ENCODE results near the gene TPSD1.
"Not testable (repeated sequence)": the region's sequence is repeated elsewhere in the genome, so short reads cannot be mapped to it uniquely, and the experiment has no call there.

TPSD1 gene

DNA sequence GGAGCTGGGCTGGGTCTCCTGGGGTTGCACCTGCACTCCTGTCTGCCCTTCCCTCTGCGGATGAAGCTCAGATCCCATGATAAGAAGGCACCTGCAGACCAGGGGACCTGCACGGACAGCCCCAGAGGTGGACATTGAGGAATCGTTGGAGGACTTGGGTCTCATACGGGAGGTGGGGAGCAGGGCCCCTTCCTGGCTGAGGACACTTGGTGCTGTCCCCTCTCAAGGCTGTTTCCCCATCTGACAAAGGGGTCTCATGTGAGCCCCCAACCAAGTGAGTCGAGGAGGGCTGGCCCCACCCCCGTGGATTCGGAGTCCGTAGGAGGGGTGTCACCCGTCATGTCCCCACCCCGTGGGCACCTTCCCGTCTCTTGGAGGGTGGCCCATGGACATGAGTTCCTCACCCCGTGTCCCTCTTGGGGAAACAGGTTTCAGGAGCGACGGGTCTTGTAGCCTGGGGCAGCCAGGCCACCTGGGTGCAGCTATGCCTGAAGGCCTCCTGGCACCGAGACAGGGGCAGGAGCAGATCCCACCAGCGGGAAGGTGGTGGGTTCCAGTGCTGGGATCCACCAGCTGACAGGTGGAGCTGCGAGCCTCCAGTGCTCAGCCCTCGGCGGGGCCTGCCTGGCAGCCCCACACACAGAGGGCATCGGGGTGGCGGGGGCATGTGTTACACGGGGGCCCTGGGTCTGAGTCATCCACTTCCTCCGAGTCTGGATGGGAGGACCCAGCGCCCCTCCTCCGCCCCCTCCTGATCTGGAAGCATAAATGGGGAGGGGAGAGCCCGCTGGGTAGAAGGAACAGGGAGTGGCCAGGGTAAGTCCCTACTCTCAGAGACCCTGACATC, at the start of gene TPSD1:
TSS of gene TPSD1 (plus strand) at position 794 of the 847 bp plus-strand sequence. CDS start 212 bp downstream, outside the sequence.
- not testable (repeated sequence) for DNase-seq

DNA sequence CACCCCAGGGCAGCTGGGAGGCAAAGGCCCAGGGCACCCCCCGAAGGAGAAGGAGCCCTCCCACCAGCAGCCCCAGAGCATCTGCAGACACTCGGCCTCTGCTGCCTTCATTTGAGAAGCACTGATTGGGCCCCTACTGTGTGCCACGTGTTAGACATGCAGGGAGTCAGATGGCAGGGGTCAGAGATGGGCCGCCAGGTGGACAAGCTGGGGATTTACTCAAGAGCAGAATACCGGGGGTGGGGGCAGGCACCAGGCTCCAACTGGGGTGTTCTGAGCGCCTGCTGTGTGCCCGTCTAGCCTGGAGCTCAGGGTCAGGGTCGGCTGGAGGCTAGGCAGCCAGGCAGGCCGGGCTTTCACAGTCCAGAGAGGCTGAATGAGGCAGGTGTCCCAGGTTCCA, 49.5 kb upstream of the TPSD1 start:
- DNase-seq, result no peak

DNA sequence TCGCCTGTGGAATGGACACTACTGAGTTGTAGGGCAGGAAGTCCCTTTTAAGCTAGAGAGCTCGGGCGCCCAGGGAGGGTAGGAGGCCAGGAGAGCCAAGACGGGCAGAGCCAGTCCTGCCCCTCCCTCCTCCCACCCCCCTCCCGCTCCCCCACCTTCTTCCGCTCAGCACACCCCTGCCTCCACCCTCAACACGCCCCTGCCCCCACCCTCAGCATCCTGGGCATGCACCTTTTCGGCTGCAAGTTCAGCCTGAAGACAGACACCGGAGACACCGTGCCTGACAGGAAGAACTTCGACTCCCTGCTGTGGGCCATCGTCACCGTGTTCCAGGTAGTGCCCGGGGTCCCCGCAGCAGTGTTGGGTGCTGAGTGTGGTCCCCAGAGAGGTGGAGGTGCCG, 49.1 kb upstream of the TPSD1 start:
- DNase-seq, result no peak

DNA sequence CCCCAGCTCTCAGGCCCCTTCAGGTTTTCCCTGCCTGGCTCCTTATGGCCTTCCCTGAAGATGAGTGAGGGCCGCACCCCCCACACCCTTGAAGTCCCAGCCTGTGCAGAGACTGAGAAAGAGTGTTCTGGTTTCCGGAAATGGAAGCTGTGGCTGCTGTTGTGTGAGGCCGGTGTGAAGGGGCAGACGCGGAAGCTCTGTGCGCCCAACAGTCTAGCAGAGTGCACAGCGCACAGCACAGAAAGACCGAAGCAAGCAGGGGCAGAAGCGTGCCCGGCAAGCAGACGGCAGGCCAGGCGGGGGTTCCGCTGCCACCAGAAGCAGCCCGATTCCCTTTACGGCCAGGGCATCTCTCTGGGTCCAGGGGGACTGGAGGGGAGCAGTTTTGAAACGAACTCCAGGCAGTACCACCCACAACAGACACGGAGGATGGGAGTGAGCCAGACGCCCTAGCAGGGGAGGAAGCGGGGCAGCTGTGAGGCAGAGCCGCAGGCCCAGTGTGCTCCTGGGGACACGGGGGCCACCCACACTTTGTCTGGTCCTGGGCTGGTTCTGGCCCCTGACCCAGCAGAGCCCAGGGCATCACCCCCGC, 47.5 kb upstream of the TPSD1 start:
- no peak for DNase-seq

DNA sequence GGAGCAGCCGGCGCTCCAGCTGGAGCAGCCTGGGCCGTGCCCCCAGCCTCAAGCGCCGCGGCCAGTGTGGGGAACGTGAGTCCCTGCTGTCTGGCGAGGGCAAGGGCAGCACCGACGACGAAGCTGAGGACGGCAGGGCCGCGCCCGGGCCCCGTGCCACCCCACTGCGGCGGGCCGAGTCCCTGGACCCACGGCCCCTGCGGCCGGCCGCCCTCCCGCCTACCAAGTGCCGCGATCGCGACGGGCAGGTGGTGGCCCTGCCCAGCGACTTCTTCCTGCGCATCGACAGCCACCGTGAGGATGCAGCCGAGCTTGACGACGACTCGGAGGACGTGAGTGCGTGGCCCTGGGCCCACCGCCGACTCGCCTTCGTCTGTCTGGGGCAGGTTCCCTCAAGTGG, 46.8 kb upstream of the TPSD1 start:
- DNase-seq, result no peak

DNA sequence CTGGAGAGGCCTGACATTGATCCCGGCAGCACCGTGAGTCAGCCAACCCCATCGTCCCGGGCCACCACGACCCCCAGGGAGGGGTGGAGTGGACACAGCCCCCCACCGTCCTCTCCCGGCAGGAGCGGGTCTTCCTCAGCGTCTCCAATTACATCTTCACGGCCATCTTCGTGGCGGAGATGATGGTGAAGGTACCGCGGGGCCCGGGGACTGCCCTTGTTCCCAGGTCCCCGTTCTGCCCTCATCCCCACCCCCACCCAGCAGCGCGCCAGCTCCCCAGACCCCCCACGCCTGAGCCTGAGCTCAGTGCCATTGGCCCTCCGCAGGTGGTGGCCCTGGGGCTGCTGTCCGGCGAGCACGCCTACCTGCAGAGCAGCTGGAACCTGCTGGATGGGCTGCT, 45.4 kb upstream of the TPSD1 start:
- DNase-seq, result no peak

DNA sequence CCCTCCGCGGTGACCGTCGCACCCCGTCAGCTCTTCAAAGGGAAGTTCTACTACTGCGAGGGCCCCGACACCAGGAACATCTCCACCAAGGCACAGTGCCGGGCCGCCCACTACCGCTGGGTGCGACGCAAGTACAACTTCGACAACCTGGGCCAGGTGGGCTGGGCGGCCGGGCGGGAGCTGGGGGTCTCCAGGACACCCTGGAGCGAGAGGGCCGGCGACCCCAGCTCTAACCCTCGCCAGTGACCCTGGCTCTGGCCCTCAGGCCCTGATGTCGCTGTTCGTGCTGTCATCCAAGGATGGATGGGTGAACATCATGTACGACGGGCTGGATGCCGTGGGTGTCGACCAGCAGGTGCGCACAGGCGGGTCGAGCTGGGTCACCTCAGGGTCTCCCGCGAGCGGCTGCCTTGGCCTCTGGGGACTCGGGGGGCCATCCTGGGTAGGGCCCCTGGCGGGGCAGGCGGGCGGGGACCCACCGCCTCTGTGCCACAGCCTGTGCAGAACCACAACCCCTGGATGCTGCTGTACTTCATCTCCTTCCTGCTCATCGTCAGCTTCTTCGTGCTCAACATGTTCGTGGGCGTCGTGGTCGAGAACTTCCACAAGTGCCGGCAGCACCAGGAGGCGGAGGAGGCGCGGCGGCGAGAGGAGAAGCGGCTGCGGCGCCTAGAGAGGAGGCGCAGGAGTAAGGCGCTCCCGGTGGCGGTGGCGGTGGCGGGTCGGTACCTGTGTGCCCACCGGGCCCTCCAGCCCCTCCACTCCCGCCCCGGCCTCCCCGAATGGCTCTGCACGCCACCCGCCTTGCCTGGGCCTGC, 44.2 kb upstream of the TPSD1 start:
- no peak for DNase-seq

DNA sequence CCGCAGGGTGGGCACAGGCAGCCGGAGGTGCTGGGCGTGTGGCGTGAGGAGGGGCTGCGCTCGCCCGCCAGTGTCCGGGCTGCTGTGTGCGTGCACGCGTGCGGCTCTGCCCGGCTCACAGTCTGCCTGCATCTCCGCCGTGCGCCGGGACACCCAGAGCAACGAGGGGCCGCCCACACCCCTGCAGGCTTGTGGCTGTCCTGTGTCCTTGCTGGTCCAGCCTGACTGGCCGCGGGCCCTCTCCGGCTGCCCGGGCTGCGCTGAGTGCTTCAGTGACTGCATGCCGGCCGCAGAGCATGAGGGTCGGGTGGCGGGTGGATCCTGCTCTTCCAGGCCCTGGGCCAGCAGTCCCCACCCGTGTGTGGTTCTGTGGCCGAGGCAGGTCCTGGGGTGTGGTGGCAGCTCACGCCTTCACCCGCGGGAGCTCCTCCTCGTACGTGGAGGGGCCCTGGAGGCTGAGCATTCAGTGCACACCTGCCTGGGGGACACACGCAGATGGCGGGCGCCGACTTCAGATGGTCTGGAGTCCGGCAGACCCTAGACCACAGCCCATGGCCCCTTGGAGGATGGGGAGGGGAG, 43.2 kb upstream of the TPSD1 start:
- DNase-seq, result no peak

DNA sequence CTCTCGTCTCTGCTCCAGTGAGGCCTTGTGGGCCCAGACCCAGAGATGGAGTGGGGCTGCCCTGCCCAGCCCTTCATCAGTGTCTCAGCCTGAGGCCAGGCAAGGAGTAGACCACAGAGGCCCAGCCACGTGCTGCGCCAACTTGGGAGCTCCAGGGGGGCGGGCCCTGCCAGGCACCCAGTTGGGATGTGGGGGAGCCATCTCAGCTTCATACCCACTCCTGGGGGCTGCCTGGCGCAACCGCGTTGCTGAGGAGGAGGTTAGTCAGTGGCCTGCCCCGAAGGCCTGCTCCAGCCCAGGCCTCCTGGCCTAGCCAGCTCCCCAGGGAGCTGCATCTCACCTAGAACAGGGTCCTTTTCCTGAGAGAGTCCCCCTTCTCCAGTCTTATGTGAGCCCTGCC, 42.6 kb upstream of the TPSD1 start:
- DNase-seq, result no peak

DNA sequence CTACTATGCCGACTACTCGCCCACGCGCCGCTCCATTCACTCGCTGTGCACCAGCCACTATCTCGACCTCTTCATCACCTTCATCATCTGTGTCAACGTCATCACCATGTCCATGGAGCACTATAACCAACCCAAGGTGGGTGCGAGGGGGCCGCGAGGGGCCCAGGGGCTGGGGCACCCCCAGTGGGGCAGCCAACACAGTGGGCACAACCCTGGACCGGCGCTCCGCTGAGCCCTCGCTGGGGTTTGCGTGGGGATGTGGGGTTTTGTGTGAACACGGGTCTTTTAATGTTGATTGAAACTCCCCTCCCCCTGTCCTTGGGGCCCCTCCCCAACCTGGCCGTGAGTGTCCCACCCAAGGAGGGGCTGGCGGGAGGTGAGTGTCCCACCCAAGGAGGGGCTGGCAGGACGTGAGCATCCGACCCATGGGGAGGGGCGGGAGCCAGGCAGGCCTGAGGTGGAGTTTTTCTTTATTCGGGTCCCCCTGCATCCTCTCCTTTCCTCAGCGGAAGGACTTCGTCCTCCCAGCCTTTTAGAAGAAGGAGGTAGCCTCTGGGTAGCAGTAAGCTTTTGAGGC, 42.0 kb upstream of the TPSD1 start:
- no peak for DNase-seq

DNA sequence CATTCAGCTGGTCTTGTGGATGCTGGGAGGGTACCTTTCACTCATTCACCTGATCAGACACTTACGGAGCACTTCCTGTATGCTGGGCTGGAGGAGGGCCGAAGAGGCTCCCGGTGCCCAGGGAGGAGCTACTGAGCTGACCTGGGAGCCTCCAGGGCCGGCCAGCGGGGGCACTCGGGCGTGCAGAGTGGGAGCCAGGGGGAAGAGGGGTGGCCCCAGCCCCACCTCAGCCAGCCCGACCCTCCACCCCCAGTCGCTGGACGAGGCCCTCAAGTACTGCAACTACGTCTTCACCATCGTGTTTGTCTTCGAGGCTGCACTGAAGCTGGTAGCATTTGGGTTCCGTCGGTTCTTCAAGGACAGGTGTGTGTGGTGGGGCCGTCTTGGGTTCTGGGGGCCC, 41.1 kb upstream of the TPSD1 start:
- DNase-seq, result no peak

DNA sequence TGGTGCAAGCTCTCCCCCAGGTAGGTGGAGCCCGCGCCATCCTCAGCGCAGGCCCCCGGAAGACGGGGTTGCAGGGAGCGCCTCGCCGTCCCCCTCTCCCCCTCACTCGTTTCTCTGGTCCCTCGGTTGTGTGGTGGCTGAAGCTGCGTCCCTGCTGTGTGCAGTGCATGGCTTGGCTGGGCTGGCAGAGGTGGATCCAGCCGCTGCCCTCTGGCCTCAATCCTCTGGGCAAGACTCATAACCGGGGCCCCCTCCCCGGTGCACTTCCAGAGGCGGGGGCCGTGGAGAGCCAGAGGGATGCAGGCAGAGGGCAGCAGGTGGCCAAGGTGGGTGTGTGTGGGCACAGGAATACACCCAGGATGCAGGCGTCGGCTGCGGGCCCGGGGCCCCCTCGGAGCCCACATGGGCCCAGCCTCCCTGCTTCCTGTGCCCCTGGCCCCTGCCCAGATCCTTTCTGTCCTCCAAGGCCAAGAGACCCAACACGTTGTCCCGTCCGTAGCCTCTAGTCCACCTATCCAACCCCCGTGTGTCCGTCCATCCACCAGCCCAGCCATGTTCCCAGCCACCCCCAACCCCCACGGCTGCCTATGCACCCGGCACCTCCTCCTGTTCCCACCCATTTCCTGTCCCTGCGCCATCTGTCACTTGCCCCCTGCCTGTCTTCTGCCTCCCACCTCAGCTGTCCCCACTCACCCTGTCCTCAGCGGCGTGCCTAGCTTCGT, 40.1 kb upstream of the TPSD1 start:
- no peak for DNase-seq

DNA sequence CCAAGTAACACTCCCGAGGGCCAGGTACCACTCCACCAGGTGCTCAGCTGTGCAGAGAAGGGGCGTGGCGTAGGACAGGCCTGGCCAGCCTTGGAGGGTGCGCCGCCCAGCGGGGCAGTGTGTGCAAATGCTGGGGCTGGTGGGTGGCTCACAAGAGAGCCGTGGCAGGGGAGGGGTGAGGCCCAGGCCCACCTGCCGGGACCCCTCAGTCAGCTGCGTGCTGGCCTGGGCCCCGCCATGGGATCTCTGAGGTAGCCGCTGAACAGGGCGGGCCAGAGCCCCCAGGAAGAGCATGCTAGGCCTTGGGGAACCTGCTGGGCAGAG, 39.6 kb upstream of the TPSD1 start:
- no peak for DNase-seq

DNA sequence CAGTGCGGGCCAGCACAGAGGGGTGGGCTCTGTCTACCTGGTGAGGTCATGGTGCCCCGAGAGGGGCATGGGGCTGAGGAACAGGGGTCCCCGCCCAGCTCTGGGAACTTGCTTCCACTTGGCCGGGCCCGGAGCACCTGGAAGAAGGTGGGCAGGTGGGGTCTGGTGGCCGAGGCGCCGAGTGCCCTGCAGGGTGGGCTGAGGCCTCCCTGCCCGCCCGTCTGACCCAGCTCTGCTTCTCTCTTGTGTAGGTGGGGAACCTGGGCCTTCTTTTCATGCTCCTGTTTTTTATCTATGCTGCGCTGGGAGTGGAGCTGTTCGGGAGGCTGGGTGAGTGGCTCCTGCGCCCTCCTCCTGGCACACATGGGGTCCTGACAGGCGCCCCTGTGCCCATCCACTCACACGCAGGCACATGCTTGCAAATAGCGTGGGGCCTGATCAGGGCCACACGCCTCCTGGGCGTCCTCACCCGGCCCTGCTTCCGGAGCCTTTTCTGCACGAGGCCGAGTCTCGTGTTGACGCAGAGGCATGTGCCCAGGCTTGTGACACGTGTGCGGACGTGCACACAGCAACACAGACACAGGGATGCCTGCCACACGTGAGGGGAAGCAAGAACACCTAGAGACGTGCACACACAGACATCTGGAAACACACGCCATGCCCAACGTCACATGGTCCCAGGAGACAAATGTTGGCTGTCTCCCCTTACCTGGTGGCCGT, 39.0 kb upstream of the TPSD1 start:
- no peak for DNase-seq

DNA sequence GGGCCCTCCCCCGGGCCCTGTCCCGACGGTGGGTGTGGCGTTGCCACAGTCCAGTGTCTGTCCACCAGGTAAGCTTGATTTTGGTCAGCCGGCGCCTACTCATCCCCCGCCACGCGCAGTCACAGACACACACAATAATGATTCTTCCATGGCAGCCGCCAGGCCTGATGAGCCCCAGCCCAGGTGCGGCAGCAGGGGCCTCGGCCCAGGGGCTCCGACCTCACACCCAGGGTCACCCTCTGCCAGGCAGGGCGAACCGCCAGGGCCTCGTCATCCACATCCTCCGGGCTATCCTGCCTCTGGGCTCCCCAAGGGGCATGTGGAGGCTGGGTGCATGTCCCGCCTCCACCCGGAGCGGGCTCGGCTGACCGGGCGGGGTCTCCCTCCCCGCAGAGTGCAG, 38.3 kb upstream of the TPSD1 start:
- DNase-seq, result no peak

DNA sequence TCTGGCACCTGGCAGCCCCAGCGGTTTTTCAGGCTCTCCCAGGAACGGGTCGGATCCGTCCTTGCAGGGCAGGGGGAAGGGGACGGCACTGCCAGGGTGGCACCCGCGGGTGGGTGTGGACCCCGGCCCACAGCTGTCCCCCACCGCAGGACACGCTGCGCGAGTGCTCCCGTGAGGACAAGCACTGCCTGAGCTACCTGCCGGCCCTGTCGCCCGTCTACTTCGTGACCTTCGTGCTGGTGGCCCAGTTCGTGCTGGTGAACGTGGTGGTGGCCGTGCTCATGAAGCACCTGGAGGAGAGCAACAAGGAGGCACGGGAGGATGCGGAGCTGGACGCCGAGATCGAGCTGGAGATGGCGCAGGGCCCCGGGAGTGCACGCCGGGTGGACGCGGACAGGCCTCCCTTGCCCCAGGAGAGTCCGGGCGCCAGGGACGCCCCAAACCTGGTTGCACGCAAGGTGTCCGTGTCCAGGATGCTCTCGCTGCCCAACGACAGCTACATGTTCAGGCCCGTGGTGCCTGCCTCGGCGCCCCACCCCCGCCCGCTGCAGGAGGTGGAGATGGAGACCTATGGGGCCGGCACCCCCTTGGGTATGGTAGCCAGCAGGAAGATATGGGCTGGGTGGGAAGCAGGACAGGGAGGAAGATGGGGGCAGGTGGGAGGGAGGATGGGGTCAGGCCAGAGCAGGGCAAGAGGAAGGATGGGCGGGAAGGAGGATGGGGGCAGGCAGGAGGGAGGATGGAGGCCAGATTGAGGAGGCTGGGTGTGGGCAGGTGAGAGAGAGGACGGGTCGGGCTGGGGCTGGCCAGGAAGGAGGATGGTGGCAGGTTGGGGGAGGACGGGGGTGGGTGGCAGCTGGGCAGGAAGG, 37.6 kb upstream of the TPSD1 start:
- DNase-seq, result no peak

DNA sequence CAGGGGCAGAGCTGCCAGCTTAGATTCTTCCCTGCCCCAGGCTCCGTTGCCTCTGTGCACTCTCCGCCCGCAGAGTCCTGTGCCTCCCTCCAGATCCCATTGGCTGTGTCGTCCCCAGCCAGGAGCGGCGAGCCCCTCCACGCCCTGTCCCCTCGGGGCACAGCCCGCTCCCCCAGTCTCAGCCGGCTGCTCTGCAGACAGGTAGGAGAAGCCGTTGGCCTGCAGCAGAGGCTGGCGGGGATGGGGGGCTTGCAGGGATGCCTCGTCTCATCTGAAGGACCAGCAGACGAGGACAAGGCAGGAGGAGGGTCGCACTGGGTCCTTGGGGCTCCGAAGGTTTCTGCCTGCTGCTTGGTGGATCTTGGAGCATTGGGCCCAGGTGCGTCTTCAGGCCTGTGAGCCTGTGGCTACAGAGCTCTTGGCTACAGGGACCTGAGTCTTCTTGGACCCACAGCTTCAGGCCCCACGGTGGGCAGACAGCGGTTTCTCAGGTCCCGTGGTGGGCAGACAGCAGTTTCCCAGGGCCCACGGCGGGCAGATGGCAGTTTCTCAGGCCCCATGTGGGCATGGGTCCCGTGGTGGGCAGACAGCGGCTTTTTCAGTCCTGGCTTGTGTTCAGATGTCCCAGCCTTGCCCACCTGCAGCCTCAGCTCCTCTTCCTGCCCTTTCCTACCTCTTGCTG, 36.8 kb upstream of the TPSD1 start:
- DNase-seq, result no peak

DNA sequence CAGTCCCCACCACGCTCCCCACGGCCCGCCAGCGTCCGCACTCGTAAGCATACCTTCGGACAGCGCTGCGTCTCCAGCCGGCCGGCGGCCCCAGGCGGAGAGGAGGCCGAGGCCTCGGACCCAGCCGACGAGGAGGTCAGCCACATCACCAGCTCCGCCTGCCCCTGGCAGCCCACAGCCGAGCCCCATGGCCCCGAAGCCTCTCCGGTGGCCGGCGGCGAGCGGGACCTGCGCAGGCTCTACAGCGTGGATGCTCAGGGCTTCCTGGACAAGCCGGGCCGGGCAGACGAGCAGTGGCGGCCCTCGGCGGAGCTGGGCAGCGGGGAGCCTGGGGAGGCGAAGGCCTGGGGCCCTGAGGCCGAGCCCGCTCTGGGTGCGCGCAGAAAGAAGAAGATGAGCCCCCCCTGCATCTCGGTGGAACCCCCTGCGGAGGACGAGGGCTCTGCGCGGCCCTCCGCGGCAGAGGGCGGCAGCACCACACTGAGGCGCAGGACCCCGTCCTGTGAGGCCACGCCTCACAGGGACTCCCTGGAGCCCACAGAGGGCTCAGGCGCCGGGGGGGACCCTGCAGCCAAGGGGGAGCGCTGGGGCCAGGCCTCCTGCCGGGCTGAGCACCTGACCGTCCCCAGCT, 35.7 kb upstream of the TPSD1 start:
- no peak for DNase-seq

DNA sequence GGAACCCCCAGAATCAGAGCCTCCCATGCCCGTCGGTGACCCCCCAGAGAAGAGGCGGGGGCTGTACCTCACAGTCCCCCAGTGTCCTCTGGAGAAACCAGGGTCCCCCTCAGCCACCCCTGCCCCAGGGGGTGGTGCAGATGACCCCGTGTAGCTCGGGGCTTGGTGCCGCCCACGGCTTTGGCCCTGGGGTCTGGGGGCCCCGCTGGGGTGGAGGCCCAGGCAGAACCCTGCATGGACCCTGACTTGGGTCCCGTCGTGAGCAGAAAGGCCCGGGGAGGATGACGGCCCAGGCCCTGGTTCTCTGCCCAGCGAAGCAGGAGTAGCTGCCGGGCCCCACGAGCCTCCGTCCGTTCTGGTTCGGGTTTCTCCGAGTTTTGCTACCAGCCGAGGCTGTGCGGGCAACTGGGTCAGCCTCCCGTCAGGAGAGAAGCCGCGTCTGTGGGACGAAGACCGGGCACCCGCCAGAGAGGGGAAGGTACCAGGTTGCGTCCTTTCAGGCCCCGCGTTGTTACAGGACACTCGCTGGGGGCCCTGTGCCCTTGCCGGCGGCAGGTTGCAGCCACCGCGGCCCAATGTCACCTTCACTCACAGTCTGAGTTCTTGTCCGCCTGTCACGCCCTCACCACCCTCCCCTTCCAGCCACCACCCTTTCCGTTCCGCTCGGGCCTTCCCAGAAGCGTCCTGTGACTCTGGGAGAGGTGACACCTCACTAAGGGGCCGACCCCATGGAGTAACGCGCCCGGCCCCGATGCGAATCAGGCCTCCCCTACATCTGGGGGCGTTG, 34.8 kb upstream of the TPSD1 start:
- DNase-seq, result no peak

Data from stimulated activated CD4-positive, alpha-beta T cell treated with anti-CD3 and anti-CD28 coated beads, Interleukin-4, amount 100 ng/mL, for 4 hours (primary cell).